ENCODE results near the gene PARM1. TPM values are rescaled to one million over a fixed set of nuclear protein-coding genes. Genes with fewer than 3 reads are reported as not detected.
"Not testable (repeated sequence)": the region's sequence is repeated elsewhere in the genome, so short reads cannot be mapped to it uniquely, and the experiment has no call there.

PARM1 gene
- total RNA-seq, 1 experiment from 2014 or later = 65.0 TPM

DNA sequence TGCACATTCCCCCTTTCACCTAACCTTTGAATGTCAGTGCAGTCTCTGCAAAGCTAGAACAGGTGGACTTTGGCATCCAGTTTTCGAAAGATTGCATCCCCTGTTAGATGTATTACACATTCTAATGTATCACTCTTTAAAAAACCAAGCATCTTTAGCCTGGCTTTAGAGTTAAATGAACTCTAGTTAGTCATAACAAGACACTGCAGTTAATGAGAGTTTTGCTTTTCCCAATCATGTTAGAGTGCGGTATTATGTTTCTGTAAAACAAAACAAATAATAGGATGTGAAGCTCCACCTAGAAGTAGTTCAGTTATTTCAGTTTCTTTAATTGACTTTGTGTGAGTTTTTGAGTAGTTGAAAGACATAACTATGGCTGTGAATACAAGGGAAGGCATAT, 42.2 kb downstream of the PARM1 start:
- no peaks in the 10 kb centered on the region for H3K9me3 ChIP-seq (ENCODE audit: low read length)
- DNase-seq = no peak
- H4K20me1 ChIP-seq (ENCODE audit: insufficient read depth, low read depth, low read length) = no peaks in the 10 kb centered on the region
- no peak overlapping the region for H3K9ac ChIP-seq (ENCODE audit: low read length)
- peaks cover 28% of the 10 kb centered on the region for H3K79me2 ChIP-seq (ENCODE audit: low read length)
- no peak overlapping the region for H3K4me2 ChIP-seq (ENCODE audit: low read depth, low read length, poor library complexity, severe bottlenecking)
- H3K27me3 ChIP-seq (ENCODE audit: low read length) = no peaks in the 10 kb centered on the region
- H3K9me2 ChIP-seq (replicated peaks; ENCODE audit: insufficient read depth, low read length) = no peaks in the 10 kb centered on the region
- peaks cover 6% of the 10 kb centered on the region; the same call in 1 of the 2 replicates for H3K36me3 ChIP-seq (ENCODE audit: insufficient read depth, low read length)
- no peaks in the 10 kb centered on the region for H3K4me1 ChIP-seq (ENCODE audit: low read length)
- no peak overlapping the region for H3K4me3 ChIP-seq (ENCODE audit: low read length)
- H2AFZ ChIP-seq (ENCODE audit: low read length) = no peak overlapping the region
- no peak overlapping the region for H3K27ac ChIP-seq (ENCODE audit: low read length)

DNA sequence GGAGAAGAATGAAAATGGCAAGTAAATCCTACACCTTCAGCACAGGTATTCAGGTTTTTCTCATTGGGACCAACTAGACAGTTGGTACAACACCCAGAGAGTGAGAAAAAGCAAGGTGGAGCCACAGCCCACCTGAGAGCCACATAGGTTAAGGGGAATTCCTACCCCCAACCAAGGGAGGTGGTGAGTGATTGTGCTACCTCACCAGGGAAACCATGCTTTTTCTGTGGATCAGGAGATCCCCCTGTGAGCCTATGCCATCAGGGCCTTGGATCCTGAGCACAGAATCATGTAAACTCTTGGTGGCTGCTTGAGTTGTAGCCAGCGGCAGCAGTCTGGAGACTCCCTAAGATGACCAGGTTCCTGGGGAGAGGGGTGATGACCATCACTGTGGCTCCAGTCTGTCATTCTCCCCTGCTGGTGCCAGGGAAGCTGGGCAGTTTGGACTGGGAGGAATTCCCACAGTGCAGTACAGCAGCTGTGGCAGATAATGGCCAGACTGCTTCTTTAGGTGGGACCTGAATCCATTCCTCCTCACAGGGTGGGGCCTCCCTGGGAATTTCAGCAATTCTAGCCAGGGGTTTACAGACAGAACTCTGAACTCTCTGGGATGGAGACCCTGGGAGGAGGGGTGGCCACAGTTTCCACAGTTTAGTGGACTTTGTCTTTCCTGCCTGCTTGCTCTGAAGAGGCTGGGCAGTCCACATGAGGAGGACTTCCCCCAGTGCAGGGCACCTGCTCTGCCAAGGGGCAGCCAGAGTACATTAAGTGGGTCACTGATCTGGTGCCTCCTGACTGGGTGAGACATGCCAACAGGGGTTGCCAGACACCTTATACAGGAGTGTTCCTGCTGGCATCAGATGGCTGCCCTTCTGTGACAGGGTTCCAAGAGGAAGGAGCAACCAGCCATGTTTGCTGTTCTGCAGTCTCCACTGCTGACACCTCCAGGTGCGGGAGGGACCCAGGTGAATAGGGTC, 43.2 kb downstream of the PARM1 start:
- Histone ChIP-seq H3K79me2 (ENCODE audit: low read length) (peaks cover 28% of the 10 kb centered on the region), H4K20me1 (ENCODE audit: insufficient read depth, low read depth, low read length) (no peaks in the 10 kb centered on the region), H3K9me3 (ENCODE audit: low read length) (no peaks in the 10 kb centered on the region), H3K4me2 (ENCODE audit: low read depth, low read length, poor library complexity, severe bottlenecking) (no peak overlapping the region), H3K36me3 (ENCODE audit: insufficient read depth, low read length) (peaks cover 6% of the 10 kb centered on the region; the same call in 1 of the 2 replicates), H3K9me2 (replicated peaks; ENCODE audit: insufficient read depth, low read length) (no peaks in the 10 kb centered on the region), H3K9ac (ENCODE audit: low read length) (no peak overlapping the region), H2AFZ (ENCODE audit: low read length) (no peak overlapping the region), H3K4me1 (ENCODE audit: low read length) (no peaks in the 10 kb centered on the region), H3K27ac (ENCODE audit: low read length) (no peak overlapping the region), H3K4me3 (ENCODE audit: low read length) (no peak overlapping the region), H3K27me3 (ENCODE audit: low read length) (no peaks in the 10 kb centered on the region)
- no peak for DNase-seq

DNA sequence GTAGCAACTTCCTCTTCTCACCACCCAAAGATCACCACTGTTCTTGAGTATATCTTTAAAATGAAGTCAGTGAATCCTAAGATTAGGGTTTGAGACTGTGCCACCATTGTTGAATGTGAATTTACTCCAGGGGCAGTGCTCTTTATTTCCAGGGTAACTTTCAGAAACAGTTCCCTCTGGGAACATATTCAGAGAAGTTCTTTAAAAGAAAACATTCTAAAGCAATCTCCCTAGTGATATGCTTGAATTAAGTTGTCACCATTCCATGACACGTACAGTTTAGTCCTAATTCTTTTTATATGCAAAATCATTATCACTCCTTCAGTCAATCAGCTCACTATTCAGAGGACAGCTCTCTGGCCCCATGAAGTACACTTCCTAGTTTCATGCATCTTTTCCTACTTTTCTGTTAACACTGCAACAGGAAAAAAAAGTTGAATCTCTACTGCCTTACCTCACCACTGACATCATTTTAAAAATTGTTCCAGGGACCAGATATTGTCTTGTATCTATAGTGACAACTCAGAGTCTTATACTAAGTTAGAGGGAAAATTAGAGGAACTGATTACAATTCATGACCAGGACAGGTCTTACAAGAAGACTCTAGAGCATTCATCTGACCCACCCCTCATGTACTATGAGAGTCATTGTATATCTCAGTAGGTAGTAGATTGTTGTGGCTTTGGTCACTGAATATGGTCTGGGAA, 49.8 kb downstream of the PARM1 start:
- Histone ChIP-seq H3K36me3 (ENCODE audit: insufficient read depth, low read length) (peaks cover 4% of the 10 kb centered on the region; the same call in 1 of the 2 replicates), H2AFZ (ENCODE audit: low read length) (no peak overlapping the region), H3K9ac (ENCODE audit: low read length) (no peak overlapping the region), H3K9me3 (ENCODE audit: low read length) (no peaks in the 10 kb centered on the region), H3K9me2 (replicated peaks; ENCODE audit: insufficient read depth, low read length) (no peaks in the 10 kb centered on the region), H3K27me3 (ENCODE audit: low read length) (no peaks in the 10 kb centered on the region), H3K4me2 (ENCODE audit: low read depth, low read length, poor library complexity, severe bottlenecking) (no peak overlapping the region), H3K4me3 (ENCODE audit: low read length) (no peak overlapping the region), H3K27ac (ENCODE audit: low read length) (no peak overlapping the region), H4K20me1 (ENCODE audit: insufficient read depth, low read depth, low read length) (no peaks in the 10 kb centered on the region; the same call in 1 of the 2 replicates), H3K79me2 (ENCODE audit: low read length) (peaks cover 45% of the 10 kb centered on the region), H3K4me1 (ENCODE audit: low read length) (peaks cover 12% of the 10 kb centered on the region)
- no peak for DNase-seq

DNA sequence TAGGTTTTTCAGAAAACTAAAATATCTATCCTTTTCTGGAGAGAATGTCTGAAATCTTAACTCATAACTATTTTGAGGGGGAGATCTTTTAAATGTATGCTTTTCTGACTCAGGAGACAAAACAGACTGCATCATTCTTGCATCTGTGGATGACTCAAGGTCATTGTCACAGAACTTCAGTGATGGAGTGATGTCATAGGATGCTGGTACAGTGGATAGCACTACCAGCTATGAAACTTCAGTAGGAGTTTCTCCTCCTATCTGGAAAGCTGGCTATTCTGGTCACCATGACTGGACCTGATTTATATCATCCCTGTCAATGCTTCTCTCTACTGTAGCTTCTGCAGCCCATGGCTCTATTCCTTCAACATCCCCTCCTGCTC, 50.3 kb downstream of the PARM1 start:
- no peaks in the 10 kb centered on the region; the same call in 1 of the 2 replicates for H4K20me1 ChIP-seq (ENCODE audit: insufficient read depth, low read depth, low read length)
- no peak overlapping the region for H3K9ac ChIP-seq (ENCODE audit: low read length)
- H3K79me2 ChIP-seq (ENCODE audit: low read length) = peaks cover 51% of the 10 kb centered on the region
- peaks cover 4% of the 10 kb centered on the region; the same call in 1 of the 2 replicates for H3K36me3 ChIP-seq (ENCODE audit: insufficient read depth, low read length)
- no peak overlapping the region for H3K27ac ChIP-seq (ENCODE audit: low read length)
- no peak overlapping the region for H3K4me2 ChIP-seq (ENCODE audit: low read depth, low read length, poor library complexity, severe bottlenecking)
- H3K9me3 ChIP-seq (ENCODE audit: low read length) = no peaks in the 10 kb centered on the region
- H2AFZ ChIP-seq (ENCODE audit: low read length) = no peak overlapping the region
- H3K9me2 ChIP-seq (replicated peaks; ENCODE audit: insufficient read depth, low read length) = no peaks in the 10 kb centered on the region
- no peak overlapping the region for H3K4me3 ChIP-seq (ENCODE audit: low read length)
- DNase-seq = no peak
- H3K4me1 ChIP-seq (ENCODE audit: low read length) = peaks cover 14% of the 10 kb centered on the region
- H3K27me3 ChIP-seq (ENCODE audit: low read length) = no peaks in the 10 kb centered on the region

DNA sequence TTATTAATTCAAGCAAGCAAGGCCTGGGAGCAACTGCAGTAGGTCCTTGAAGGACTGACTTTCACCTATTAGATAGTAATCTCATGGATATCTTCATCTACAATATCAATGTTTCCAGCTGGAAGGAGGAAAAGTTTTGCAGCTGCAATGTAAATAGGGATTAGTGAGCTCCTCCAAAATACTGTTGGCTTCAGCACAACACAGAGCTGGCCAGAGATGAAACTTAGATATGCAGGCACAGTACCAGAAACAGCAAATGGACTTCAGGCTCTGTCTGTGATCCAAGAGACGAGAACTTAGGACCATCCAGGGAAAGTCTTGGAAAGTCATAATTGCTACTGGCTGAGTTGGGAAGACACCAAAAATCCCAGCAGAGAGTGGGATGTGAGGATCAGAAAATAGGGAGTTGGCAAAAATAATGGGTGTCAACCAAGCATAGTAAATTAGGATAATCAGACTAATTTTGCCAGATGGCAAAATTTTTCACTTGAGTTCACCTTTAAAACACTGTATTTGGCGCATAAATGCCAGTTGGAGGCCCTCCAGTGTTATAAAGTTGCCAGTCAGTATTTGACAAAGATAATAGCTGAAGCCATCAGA, 57.5 kb downstream of the PARM1 start:
- H4K20me1 ChIP-seq (ENCODE audit: insufficient read depth, low read depth, low read length) = no peaks in the 10 kb centered on the region; the same call in 1 of the 2 replicates
- H3K4me3 ChIP-seq (ENCODE audit: low read length) = no peak overlapping the region
- no peak overlapping the region for H3K9ac ChIP-seq (ENCODE audit: low read length)
- no peaks in the 10 kb centered on the region for H3K27me3 ChIP-seq (ENCODE audit: low read length)
- H3K27ac ChIP-seq (ENCODE audit: low read length) = no peak overlapping the region
- H3K9me3 ChIP-seq (ENCODE audit: low read length) = no peaks in the 10 kb centered on the region
- peaks cover 11% of the 10 kb centered on the region for H3K4me1 ChIP-seq (ENCODE audit: low read length)
- H3K79me2 ChIP-seq (ENCODE audit: low read length) = peaks cover 63% of the 10 kb centered on the region
- H3K9me2 ChIP-seq (replicated peaks; ENCODE audit: insufficient read depth, low read length) = no peaks in the 10 kb centered on the region
- DNase-seq = no peak
- H3K4me2 ChIP-seq (ENCODE audit: low read depth, low read length, poor library complexity, severe bottlenecking) = no peak overlapping the region
- H3K36me3 ChIP-seq (ENCODE audit: insufficient read depth, low read length) = no peaks in the 10 kb centered on the region; the same call in 1 of the 2 replicates
- no peak overlapping the region for H2AFZ ChIP-seq (ENCODE audit: low read length)

DNA sequence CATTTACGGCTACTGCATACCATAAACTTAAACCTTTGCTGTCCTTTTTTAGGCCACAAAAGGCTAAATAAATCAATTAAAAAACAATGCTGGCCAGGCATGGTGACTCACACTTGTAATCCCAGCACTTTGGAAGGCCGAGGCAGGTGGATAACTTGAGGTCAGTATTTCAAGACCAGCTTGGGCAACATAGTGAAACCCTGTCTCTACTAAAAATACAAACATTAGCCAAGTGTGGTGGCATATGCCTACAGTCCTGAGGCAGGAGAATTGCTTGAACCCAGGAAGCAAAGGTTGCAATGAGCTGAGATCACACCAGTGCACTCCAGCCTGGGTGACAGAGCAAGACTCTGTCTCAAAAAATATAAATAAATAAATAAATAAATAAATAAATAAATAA, 61.5 kb downstream of the PARM1 start:
- H3K4me3 ChIP-seq (ENCODE audit: low read length); H3K9ac ChIP-seq (ENCODE audit: low read length): not testable (repeated sequence)

DNA sequence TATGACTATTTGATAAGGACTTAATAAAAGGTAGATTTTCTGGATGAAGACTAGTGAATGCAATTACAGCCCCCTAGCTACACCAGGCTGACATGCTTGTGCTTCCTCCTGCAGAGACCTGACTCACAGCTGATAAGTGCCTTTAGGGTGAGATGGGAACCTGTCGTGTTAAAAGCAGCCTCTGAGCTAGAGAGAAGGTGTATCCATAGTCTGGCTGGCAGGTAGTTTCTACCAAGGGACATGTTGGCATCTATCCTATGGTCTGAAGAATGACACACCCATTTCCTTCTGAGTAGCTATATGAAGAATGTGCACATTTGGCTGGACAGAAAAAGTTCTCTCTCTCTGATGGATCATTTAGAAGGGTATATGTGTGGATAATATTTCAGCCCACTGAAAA, 64.1 kb downstream of the PARM1 start:
- Histone ChIP-seq H3K27me3 (ENCODE audit: low read length) (no peaks in the 10 kb centered on the region), H3K9ac (ENCODE audit: low read length) (no peak overlapping the region), H3K4me2 (ENCODE audit: low read depth, low read length, poor library complexity, severe bottlenecking) (no peak overlapping the region), H3K4me1 (ENCODE audit: low read length) (peaks cover 56% of the 10 kb centered on the region), H3K9me3 (ENCODE audit: low read length) (no peaks in the 10 kb centered on the region), H3K9me2 (replicated peaks; ENCODE audit: insufficient read depth, low read length) (no peaks in the 10 kb centered on the region), H3K36me3 (ENCODE audit: insufficient read depth, low read length) (no peaks in the 10 kb centered on the region; the same call in 1 of the 2 replicates), H3K4me3 (ENCODE audit: low read length) (no peak overlapping the region), H2AFZ (ENCODE audit: low read length) (no peak overlapping the region), H3K27ac (ENCODE audit: low read length) (peak overlapping the region; percentile 0; the same call in 1 of the 2 replicates), H3K79me2 (ENCODE audit: low read length) (peaks cover 66% of the 10 kb centered on the region), H4K20me1 (ENCODE audit: insufficient read depth, low read depth, low read length) (no peaks in the 10 kb centered on the region; the same call in 1 of the 2 replicates)
- no peak for DNase-seq

More for the DNA sequence above, 61.5 kb downstream of the PARM1 start:
- H3K36me3 ChIP-seq (ENCODE audit: insufficient read depth, low read length); H3K9me3 ChIP-seq (ENCODE audit: low read length); DNase-seq; H3K27ac ChIP-seq (ENCODE audit: low read length); H3K4me2 ChIP-seq (ENCODE audit: low read depth, low read length, poor library complexity, severe bottlenecking); H2AFZ ChIP-seq (ENCODE audit: low read length); H3K9me2 ChIP-seq (replicated peaks; ENCODE audit: insufficient read depth, low read length); H3K27me3 ChIP-seq (ENCODE audit: low read length); H4K20me1 ChIP-seq (ENCODE audit: insufficient read depth, low read depth, low read length): not testable (repeated sequence)
- peaks cover 62% of the 10 kb centered on the region for H3K79me2 ChIP-seq (ENCODE audit: low read length)
- H3K4me1 ChIP-seq (ENCODE audit: low read length) = peaks cover 32% of the 10 kb centered on the region
